H1 (cell line): ENCODE measurements around the gene SLK. TPM values are rescaled to one million over a fixed set of nuclear protein-coding genes. Genes with fewer than 3 reads are reported as not detected.

Experiments used
- BACH1 ChIP-seq: IDR thresholded peaks from 2 replicates; pipeline ENCODE4 v1.6.1; 2012; ENCODE audit warnings: low read length, improper control_type of control experiment
- CHD2 ChIP-seq: IDR thresholded peaks from 2 replicates; pipeline ENCODE4 v1.6.1; 2012; ENCODE audit warnings: low read length, improper control_type of control experiment
- HDAC2 ChIP-seq, 2 experiments: fragments of 300-600 bp in 1 of 2; sonication (generic) in 1 of 2; IDR thresholded peaks; 2 replicates each; pipeline ENCODE4 v1.6.1; 2011 to 2012; ENCODE audit warnings: low read depth in 2 of 2, low read length in 2 of 2, mild to moderate bottlenecking in 2 of 2, moderate library complexity in 2 of 2, borderline replicate concordance in 1 of 2, inconsistent platforms in 1 of 2
- MAFK ChIP-seq: IDR thresholded peaks from 2 replicates; pipeline ENCODE4 v1.6.1; 2012; ENCODE audit warnings: low read depth, mild to moderate bottlenecking, improper control_type of control experiment, low read length
- MAX ChIP-seq: IDR thresholded peaks from 2 replicates; pipeline ENCODE4 v1.6.1; 2012; ENCODE audit warnings: inconsistent platforms
- SAP30 ChIP-seq: fragments of 300-600 bp; sonication (generic); IDR thresholded peaks from 2 replicates; pipeline ENCODE4 v1.7.1; 2012; ENCODE audit warnings: low read length, moderate library complexity, mild to moderate bottlenecking, inconsistent platforms; ENCODE audit not compliant: insufficient read depth, insufficient replicate concordance
- TAF1 ChIP-seq: IDR thresholded peaks from 2 replicates; pipeline ENCODE4 v1.6.1; 2011; ENCODE audit warnings: mild to moderate bottlenecking, low read depth, low read length
- TAF7 ChIP-seq: optimal IDR thresholded peaks from 2 replicates; pipeline ENCODE3; 2011; ENCODE audit warnings: low read depth, mild to moderate bottlenecking, inconsistent platforms, low read length, moderate library complexity, borderline replicate concordance
- polyA plus RNA-seq, 7 experiments: library from polyadenylated mRNA; depleted of rRNA in 3 of 7; stranded (reverse) in 5 of 7; unstranded in 2 of 7; fragments of >200 nt in 5 of 7; fragments of 200-250 nt in 2 of 7; gene quantifications; 1 replicate in 5 of 7; 2 replicates in 1 of 7; 4 replicates in 1 of 7; pipeline versions ENCODE4 v1.2.1 to v1.2.3, GENCODE V29; 2011 to 2013; ENCODE audit warnings: missing spikeins in 2 of 7, mixed read lengths in 2 of 7
- total RNA-seq: library from RNA; stranded (reverse); fragmentation: NEBNext Ultra II Directional; extraction: Animal tissue kit (Norgen Biotek cat#: 25700); gene quantifications from 2 replicates; pipeline ENCODE4 v1.2.1, GENCODE V29; 2021

The SLK gene
- total and polyA plus RNA-seq, 2 of the 8 experiments (the other 6 are each of a cell fraction or from before 2014, with no cell fraction given) = 2.7 to 18.3 TPM

GRCh38 chr10:104016661-104017060, 49.7 kb downstream of the SLK start (continued):
- TF ChIP-seq SAP30 = no peak
- no peak for TF ChIP-seq MAFK
- no peak for TF ChIP-seq MAX
- TF ChIP-seq TAF7 = no peak
- TF ChIP-seq CHD2 = no peak
- no peak for TF ChIP-seq BACH1
- no peak for TF ChIP-seq TAF1
- no peak for TF ChIP-seq HDAC2 (IDR thresholded peaks at IDR 0.05; ENCODE audit: borderline replicate concordance in 1 of 2, low read depth in 2 of 2, low read length in 2 of 2)
